ENCODE results near the gene PPP1R9A.

Gene PPP1R9A

DNA sequence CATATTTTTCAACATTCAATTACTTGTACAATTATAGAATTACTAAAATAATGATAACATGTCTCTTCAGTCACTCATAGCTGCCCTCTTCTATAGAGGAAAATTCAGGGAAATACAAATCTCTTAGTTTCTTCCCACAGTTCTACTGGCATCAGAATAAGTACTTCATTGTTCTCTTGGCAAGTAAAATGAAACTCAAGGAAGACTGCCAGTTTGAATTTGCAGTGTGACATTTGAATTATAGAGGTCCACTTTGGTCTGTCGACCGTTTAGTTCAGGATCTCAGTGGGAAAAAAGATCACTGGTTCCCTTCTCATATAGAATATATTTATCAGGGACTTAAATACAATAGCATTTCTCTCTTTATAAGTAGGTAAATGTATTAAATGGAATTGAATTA, 302.4 kb downstream of the PPP1R9A start:
- DNase-seq = no peak

GRCh38 chr7:95213148-95213547, 305.8 kb downstream of the PPP1R9A start:
- DNase-seq = no peak

GRCh38 chr7:95213809-95214492, 306.6 kb downstream of the PPP1R9A start:
- DNase-seq = no peak

DNA sequence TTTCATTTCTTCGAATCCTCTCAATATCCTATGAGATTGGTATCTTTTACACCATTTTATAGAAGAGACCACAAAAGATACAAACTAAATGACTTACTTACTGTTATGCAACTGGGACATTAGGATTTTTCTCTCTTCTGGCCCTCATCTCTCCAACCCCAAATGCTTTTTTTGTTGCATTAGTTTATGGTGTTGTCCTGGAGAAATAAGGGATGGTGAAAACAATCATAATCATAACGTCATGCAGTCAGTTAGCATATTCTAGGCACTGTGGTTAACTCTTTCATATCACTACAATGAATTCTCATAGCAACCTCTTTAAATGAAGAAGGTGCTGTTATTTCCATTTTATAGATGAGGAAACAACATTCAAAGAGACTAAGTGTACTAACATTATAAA, 312.3 kb downstream of the PPP1R9A start:
- DNase-seq = no peak

- DNase-seq = no peak
These were observed 312.9 kb downstream of the PPP1R9A start for GRCh38 chr7:95220328-95220727.

GRCh38 chr7:95225301-95225700, 317.9 kb downstream of the PPP1R9A start:
- DNase-seq = no peak

DNA sequence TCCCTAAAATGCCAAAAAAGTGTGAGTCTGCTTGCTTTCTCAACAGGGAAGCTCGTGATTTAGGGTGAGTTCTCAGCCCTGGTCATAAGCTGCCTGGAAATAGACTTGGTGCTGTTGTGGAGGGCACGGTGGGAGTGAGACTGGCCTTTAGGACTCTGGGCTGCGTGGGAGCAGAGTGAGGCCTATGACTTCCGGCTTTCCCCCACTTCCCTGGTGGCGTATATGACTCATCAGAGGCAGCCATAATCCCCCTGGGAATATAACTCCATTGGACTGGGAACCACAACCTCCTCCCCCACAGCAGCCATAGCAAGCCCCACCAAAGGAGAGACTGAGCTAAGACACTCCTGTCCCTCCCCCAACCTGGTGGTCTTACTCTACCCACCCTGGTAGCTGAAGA, 321.9 kb downstream of the PPP1R9A start:
- DNase-seq = no peak

DNA sequence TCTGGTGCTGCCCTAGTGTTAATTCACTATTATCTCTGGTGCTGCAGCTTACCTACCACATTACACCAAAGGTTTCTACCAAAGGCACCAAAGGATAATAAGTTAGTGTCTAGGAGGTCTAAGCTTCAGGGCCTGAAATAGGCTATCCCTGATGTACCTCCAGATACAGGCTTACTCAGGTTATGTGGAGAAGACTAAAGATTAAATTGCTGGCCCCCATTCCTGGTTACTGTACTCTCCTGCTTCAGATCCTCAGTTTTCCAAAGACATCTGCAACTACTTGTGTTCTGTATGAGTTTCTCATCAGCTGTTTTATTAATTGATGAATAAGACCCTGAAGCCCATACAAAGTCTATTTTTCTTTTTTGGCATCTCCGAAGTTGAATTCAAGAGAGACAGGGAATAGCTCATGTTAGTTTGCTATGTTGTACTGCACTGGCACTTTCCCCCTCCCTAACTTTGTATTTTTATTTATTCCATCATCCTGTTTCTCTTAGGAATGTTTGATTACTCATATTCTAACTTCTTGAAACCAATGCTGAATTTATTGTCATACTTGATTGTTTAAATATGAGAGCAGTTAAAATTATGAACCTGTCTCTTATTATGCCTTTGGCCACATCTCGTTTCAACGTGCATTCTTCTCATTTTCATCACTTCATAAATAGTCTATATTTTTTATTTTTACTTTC, 331.0 kb downstream of the PPP1R9A start:
- DNase-seq = no peak

DNA sequence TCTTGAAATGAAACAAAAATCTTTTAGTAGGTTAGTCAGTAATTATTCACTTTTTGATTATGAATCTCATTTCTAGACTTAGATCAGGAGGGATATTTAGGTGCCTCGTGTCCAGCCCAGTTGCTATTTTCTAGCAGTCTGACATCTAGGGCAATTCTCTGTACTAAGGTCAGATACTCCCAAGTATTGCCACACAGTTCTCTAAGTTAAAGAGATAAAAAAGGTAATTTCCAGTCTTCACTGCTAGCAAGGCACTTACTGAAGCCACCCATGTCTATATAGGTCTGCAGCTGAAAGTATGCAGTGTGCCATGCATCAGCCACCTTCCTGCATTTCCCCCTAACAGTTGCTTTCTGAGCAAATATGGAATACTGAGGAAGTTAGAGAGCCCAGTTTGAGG, 333.5 kb downstream of the PPP1R9A start:
- no peak for DNase-seq

DNA sequence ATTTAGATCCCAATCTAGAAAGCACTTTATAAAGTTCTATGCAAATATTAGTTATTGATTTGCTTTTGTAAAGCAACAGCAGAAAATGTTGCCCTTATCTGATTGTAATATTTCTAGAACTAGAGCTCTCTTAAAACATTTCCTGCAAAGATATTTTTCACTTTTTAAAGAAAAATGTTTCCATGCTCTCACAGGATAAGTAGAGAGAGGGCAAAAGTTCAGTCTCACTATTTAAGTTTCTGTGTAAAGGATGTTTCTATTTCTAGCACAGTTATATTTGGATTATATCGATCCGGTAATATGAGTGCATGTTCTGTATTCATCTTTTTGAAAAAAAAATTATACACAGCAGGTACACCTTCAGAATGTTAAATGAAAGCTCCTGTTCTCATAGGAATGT, 334.9 kb downstream of the PPP1R9A start:
- no peak for DNase-seq

DNA sequence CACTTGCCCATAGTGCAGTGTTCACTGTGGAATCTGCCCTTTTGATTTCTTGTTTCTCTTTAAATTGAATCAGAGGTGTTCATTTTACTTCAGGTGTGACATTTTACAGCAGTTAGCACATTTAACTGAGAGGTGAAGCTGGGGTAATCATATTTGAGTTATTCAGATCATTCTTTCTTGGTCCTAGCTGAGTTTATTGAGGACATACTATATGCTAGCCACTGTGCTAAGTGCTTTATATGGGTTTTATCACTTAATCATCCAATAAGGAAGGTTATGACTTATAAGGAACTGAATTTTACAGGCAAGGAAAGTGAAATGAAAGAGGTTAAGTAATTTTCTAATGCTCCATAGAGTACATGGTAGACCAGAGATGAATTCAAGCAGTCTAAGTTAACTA, 337.2 kb downstream of the PPP1R9A start:
- no peak for DNase-seq

- no peak for DNase-seq
These were observed 338.6 kb downstream of the PPP1R9A start for GRCh38 chr7:95245828-95246500.

DNA sequence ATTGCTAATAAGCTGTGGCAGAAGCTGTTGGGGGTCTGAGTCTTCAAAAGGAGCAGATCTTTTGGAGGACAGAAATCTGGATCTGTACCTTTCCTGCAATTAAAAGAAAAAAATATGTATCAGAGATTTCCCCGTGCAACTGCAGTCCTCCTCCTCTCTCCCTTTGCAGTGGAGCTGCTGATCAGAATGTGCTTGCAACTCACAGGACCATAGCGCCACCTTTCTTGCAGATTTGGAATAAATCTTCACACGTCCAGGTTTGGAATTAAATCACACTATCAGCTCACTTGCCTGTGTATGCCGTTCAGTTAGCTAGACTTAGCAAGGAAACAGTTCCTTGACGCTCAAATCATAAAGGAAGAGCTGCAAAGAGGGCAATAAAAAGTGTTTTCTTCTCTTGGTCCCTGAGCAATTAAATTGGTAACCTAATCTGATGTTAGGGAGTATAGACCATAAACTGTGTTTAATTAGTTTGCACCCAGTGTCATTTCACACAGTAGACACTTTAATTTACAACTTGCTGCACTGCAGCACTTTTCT, 339.5 kb downstream of the PPP1R9A start:
- peak; percentile 68 for DNase-seq

DNA sequence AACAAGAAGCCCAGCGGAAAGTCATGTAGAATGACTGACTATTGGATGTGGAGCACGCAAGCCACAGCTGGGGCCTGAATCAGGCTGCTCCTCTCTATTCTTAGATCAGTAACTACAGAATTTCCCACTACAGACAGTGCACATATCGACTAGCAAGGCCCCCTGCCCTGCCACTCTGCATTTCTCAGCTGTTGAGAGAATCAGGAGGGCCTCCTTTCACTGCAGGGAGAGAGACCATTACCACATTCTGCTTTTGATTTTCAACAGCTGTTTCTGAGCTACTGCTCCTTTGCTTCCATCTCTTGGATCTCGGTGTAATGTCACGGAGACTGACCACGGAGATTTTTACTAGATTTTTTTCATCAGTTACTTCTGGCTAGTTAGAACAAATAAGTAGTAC, 343.2 kb downstream of the PPP1R9A start:
- no peak for DNase-seq

DNA sequence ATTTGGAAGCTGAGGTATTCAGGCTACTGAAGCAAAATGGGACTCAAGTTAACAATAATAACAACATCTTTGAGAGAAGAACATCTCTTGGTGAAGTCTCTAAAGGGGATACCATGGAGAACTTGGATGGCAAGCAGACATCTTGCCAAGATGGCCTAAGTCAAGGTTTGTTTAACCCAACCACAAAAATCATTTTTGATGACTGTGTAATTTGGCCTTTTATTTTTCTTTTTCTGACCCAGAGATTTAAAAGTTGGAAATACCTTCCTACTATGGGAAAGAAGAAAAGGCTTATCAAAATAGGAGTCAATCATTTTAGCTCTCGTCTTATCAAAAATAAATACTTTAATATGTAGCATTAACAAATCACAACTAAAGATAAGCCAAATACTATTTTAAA, 344.6 kb downstream of the PPP1R9A start:
- no peak for DNase-seq

DNA sequence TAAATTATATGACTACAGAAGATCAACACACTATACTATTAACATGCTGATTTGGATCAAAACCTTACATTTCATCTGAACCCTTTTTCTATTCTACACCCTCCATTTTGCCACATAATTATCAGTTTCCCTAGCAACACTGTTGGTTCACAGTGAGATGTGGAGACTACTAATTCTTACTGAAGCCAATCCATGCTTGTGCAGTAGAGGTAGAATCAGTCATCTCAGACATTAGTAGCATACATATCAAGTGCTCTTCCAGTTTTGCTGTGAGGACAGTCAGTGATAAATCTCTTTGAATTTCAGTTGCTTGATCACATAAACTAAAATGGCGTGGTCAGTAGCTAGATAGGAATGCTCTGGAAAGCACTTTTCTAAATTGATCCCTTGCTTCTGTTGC, 346.6 kb downstream of the PPP1R9A start:
- DNase-seq = no peak

DNA sequence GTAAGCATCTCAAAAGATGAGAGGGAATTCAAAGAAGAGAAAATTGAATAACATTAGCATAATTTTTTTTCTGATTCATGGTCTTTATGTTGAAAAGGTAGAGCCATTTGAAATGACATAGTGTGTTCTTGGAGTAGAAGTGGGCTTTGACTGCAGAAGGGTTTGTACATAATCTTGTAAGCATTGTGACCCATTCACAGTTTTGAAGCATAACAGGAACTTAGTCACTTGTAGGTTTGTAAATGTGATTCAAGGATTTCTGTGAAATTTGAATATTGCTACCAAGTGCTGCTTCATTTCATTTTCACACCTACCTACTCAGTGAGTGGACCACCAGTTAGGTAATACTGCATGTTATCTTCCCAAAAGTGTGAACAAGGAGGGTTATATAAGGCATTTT, 348.3 kb downstream of the PPP1R9A start:
- no peak for DNase-seq

GRCh38 chr7:95261895-95262415, 354.6 kb downstream of the PPP1R9A start:
- no peak for DNase-seq

DNA sequence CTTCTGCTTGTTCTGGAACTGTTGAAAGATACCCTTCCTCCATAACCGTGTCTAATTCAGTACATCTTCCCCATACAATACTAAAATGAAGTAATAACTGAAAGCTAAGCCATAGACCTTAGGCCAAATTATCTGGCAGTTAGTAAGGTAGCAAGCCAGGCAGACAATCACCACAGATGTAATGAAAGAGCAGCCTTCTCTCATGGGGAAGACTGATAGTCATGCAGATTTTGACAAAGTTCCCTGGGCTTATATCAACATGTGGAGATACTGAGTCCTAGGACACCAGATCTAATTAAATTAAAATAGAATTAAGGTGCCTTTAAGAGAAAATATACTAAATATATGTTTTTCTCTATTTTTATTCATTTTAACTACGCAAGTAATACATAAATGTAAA, 355.5 kb downstream of the PPP1R9A start:
- DNase-seq = no peak

GRCh38 chr7:95263785-95264362, 356.5 kb downstream of the PPP1R9A start:
- DNase-seq = no peak

DNA sequence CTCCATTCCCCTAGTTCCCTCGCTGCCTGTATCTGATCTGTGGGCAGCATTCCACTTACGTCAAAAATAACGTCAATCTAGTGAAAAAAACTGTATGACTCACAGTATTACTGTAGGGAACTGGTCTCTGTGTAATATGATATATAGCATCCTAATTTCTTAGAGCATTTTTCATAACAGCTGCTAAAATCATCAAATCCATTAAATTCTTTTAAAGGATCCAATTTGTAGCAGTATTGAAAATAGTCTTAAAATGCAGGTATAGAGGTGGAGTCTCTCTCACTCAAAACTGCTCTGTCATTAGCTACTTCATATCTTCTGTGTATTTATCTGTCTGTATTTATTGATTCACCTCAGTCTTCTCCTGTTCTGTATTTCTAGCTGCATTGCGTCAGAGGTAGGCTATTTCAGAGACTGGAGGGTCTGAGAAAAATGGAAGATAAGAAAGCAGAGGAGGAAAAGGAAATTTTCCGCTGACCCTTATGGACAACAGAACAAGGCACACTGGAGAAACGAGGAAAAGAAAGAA, 357.0 kb downstream of the PPP1R9A start:
- DNase-seq = peak; percentile 92

- DNase-seq = no peak
These were observed 358.2 kb downstream of the PPP1R9A start for GRCh38 chr7:95265634-95266033.

GRCh38 chr7:95267754-95268153, 360.4 kb downstream of the PPP1R9A start:
- no peak for DNase-seq
